ENCODE measurements around the gene NWD2. TPM values are rescaled to one million over a fixed set of nuclear protein-coding genes. Genes with fewer than 3 reads are reported as not detected.
"Not testable (repeated sequence)": the region's sequence is repeated elsewhere in the genome, so short reads cannot be mapped to it uniquely, and the experiment has no call there.

Gene NWD2
- not detected in 2 replicates for total RNA-seq

- no peak for TF ChIP-seq CTCF (IDR thresholded peaks at IDR 0.05; ENCODE audit: insufficient read depth, low read depth, low read length)
- no peak within 1 kb of the TSS for H3K4me3 ChIP-seq (ENCODE audit: low read depth, low read length)
- no peak for DNase-seq (ENCODE audit: low read depth)
Observed at GRCh38 chr4:37244583-37245390, at the start of gene NWD2. TSS of gene NWD2 (plus strand) at chr4:37244743. CDS start at chr4:37245068, 325 bp downstream.

GRCh38 chr4:37197899-37198298, 46.6 kb upstream of the NWD2 start:
- no peak for DNase-seq (ENCODE audit: low read depth)
- TF ChIP-seq CTCF (IDR thresholded peaks at IDR 0.05; ENCODE audit: insufficient read depth, low read depth, low read length): no peak

GRCh38 chr4:37204740-37205139, 39.8 kb upstream of the NWD2 start:
- DNase-seq (ENCODE audit: low read depth); H3K4me3 ChIP-seq (ENCODE audit: low read depth, low read length): not testable (repeated sequence)

More at GRCh38 chr4:37197899-37198298, 46.6 kb upstream of the NWD2 start:
- H3K4me3 ChIP-seq (ENCODE audit: low read depth, low read length): no peak overlapping the region

- H3K4me3 ChIP-seq (ENCODE audit: low read depth, low read length): no peak overlapping the region
- no peak for TF ChIP-seq CTCF (IDR thresholded peaks at IDR 0.05; ENCODE audit: insufficient read depth, low read depth, low read length)
- no peak for DNase-seq (ENCODE audit: low read depth)
Observed at GRCh38 chr4:37216209-37216608, 28.3 kb upstream of the NWD2 start.

DNA sequence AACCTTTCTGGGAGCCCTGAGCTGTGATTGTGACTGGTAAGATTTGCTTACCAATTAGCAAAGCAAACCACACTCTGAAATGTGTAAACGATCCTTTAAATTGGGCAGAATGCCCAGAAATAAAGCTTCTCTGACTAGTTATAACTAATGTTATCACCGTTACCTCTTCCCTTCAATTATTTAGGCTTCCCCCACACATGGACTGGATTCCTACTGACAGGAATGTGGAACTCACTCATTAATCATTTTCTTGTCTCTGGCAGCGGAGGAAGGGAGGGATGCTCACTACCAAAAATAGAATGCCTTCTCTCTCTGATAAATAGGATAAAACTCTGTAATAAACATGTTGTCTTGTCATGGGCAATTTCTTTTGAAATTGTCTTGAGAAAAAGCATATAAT, 25.3 kb upstream of the NWD2 start:
- TF ChIP-seq CTCF (IDR thresholded peaks at IDR 0.05; ENCODE audit: insufficient read depth, low read depth, low read length): no peak
- DNase-seq (ENCODE audit: low read depth): no peak
- no peak overlapping the region for H3K4me3 ChIP-seq (ENCODE audit: low read depth, low read length)

DNA sequence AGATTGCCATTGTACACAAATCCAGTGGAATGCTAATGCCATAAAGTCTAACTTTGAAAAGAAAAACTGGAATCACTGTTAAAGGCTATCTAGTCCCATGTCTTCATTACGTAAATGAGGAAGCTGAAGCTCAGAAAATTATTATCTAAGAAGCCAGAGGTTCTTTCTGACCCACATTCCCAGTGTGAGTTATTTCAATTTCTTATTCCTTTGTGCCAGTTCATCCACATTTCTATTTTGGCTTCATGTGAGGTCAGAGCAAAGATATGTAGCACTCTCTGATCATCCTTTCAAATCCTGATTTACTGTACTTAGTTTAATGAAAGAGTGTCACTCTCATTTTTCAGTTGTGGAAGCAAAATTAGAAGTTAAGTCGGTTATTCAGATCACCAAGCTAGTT, 24.6 kb upstream of the NWD2 start:
- no peak for DNase-seq (ENCODE audit: low read depth)
- H3K4me3 ChIP-seq (ENCODE audit: low read depth, low read length): no peak overlapping the region
- no peak for TF ChIP-seq CTCF (IDR thresholded peaks at IDR 0.05; ENCODE audit: insufficient read depth, low read depth, low read length)

GRCh38 chr4:37220685-37221084, 23.9 kb upstream of the NWD2 start:
- no peak for TF ChIP-seq CTCF (IDR thresholded peaks at IDR 0.05; ENCODE audit: insufficient read depth, low read depth, low read length)
- H3K4me3 ChIP-seq (ENCODE audit: low read depth, low read length): no peak overlapping the region
- no peak for DNase-seq (ENCODE audit: low read depth)

Data from fibroblast of villous mesenchyme (primary cell).